Activated CD4-positive, alpha-beta T cell treated with anti-CD3 and anti-CD28 coated beads, Interleukin-2, amount 50 U/mL, for 24 hours (primary cell): ENCODE data around the gene TMEM253.

Source experiments
- DNase-seq, 2 donors: peaks; one replicate each; pipeline ENCODE4 v3.0.0-alpha.2; 2020; ENCODE audit warnings: low read depth in 1 of 2, low spot score in 1 of 2

Gene TMEM253

DNA sequence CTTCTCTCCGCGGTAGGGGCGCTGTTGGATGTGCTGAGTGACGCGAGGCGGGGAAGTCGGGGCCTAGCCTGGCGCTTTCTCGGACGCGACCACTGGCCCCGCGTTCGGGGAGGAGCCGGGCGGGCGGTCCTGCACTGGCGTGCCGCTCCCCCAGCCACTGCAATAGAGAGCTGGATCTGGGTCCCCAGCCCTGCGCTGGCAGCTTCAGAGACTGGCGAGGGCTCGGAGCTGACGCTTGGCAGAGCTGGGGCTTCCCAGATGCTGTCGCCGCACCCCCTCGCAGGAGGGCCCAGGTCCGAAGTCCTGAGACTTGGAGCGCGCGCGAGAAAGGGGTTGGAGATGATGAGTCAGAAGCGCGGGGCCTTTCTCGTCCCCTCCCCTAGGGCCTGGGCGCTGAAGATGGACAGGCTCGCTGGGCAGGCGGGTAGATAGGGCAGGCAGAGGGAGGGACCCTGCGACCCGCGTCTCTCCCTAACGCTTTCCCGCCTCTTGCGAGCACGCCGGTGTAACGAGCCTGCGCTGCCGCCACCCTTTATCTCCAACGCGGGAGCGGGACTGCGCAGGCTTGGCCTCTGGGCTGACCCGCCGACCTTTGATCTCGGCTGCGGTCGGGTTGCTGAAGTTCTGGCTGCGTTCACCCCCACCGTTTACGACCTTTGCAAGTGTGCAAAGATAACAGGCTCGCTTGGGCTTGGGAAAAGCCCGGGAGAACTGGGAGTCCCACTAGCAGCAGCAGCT, 3.0 kb downstream of the TMEM253 start:
- DNase-seq: peak; percentile 90 to 92

DNA sequence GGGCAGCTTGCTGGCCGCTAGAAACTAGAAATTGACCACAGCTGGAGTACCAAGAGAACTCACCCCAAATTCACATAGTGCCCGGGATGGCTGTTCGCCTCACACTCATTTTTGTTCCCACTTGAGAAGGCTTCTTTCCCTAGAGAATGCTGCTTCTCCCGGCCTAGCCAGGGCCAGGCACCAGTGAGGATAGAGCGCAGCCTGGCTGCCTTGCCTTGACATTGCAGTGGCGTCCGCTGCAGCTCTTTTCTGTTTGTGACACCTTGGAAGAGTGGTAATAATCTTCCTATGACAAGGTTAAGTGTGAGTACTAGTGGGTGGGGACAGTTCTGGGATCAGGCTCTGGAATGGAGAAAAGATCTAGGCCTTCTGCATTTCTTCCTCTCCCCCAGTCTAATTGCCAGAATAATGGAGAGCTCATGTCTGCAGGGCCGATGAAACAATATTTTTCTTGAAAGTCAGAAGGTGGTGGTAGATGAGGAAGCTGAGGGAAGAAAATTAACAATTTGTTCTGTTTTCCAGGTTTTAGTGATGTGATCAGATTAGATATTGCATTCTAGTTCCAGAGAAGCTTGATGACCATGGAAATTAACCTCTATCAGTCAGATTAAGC, 3.7 kb downstream of the TMEM253 start:
- DNase-seq: peak; percentile 53 to 63

DNA sequence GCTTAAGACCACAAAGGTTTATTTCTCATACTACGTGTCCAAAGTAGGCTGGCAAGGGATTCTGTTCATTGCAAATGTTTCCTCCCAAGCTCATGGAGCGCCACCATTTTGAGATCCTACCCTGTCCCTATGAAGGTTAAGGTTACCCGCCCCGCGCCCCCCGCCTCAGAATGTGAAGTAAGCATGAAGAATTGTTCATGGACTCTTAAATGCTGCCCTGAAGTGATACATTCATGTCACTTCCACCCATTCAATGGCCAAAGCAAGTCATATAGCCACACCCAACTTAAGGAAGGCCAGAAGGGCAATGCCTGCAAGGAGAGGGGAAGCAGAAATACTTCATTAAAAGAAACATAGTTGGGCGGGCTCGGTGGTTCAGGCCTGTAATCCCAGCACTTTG, 4.2 kb downstream of the TMEM253 start:
- no peak for DNase-seq

DNA sequence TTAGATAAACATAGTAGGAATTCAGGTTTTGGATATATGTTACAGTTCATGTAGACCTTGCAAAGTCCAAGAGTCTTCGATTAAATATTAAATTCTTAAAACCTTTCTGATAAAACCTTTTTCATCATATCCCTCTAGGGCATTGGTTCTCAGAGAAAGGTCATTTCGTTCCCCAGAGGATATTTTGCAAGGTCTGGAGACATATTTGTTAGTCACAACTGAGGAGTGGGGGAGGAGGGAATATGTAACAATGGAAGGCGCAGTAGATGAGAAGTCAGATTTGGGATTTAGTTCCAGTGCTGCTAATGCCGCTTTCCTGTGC, 5.3 kb downstream of the TMEM253 start:
- DNase-seq: no peak

DNA sequence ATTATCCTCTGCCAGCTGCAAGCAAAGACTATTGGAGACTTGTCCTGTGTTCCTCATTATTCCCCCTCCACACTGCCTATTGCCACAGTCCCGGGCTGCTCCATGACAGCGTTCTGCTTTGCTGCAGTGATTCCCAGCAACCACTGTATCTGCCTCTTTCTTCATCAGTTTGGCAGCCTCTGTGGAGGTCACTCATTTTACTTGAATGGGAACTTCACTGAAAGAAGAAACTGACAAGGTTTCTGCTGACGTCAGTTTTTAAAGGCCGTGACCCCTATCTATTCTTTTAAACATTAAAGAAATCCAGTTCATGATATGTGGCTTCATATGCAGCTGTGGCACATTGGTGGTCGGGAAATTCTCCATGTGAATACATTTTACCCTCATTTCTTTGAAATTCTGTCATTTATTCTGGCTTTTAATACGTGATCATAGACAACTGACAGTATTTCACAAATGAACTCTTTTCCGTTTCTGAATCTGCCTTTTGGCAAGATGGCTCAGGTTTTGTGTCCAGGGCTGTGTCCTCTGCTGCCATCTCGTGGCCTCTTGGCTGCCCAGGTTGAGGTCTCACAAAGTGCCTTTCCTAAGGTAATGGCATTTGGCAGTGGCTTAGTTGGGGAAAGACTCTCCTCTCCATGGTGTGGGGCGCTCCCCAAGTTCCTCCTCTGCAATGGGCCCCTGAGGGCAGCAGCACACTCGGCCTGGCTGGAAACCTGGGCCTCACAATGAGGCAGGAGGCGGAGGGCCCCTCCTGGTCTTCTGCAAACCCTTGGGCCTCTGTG, 5.8 kb downstream of the TMEM253 start:
- DNase-seq: peak in 1 of 2 donors; percentile 66

DNA sequence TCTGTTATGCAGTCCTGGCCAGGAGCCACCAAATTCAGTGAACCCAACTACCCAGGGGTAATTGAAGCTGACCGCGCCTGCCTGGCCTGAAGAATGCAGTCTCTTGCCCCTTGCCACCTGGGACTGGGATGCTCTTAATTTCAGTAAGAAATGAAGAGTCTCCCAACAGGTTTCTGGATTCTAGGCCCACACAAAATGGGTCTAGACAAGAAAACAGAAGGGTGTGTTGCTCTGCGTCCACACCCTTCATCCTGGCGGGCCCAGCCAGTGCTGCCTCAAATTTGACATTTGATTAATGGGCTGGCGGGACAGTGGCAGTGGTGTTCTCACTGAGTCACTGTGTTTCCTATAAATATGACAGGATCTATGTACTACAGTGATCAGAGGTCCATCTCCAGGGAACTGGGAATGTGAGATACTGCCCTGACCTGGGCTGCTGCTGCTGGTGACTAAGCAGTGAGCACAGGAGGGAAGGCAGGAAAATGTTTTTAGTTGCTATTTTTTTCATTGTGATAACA, 6.5 kb downstream of the TMEM253 start:
- no peak for DNase-seq

DNA sequence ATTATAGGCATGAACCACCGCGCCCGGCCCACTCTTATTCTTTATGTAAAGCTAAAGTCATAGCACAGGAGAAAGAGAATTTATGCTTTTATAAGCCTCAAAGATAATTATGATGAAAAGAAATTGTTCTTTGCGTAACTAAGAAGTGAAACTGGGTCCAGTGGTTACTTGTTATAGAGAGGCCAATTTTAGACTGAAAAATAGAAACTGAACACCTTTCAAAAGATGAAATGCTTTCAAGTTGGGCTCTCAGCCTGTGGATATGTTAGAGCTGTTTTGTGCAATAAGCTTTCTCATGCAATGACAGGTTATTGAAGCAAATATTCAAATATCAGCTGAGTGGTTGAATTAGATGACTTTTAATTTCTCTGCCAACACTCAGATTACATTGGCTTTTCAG, 7.9 kb downstream of the TMEM253 start:
- no peak for DNase-seq

DNA sequence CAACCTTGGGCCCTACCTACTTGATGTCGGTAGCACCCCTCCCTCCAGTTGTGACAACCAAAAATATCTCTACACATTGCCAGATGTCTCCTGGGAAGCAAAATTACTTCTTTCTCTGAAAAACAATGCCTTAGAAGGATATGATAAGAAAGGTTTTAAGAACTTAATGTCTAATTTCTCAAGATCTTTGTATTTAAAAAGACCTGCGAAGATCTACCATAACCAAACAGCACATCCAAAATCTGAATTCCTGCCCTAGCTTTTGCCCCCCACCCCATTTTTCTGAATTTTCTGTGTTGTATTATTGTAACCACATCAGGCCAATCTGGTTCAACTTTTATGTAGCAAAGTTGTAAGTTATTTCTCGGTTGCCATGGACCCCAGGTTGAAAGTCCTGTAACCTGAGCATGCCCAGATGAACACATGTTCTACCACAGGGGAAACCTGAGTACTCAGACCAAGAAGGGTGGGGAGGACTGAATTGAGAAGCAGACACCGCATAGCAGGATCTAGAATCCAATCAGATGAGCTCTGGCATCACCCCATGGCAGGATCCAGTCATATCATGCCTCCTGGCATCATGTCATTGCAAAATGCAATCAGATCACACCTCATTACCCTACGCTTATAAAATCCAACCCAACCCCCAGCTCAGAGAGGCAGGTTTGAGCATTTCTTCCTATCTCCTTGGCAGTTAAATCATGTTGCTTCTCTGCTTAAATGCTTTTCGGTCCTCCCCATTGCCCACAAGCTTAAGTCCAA, 8.7 kb downstream of the TMEM253 start:
- no peak for DNase-seq

DNA sequence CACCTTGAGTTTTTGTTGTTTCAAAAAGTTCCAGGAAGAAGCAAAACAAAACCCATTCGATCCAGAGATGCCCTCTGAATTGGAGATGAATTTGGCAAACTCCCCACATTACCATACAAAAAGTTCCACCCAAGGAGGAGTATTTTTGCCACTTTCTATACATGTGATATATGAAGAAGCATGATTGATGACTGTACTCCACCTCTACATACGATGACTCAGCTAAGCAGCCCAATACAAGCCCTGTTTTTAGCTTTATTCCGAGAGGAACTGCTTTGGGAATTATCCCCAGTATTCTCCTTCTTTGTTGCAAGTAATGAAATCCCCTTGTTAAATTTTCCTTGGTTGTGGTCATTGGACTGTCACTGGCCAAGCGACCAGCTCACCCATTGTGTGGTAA, 11.4 kb downstream of the TMEM253 start:
- no peak for DNase-seq

DNA sequence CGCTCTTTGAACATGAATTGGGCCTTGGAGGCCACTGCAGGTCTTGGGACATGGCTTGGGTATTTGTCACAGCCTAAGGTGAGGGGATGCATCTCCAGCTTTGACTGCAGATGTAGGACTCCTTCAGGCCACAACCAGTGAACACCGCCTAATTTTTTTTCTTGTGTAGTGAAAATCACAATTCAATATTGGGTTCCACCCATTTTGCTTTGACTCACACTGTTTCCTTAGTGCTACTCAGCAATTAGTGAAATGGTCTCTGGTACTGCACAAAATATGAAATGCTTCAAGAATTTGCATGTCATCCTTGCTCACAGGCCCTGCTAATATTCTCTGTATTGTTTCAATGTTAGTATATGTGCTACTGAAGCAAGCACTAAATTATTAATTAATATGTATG, 12.5 kb downstream of the TMEM253 start:
- DNase-seq: no peak

DNA sequence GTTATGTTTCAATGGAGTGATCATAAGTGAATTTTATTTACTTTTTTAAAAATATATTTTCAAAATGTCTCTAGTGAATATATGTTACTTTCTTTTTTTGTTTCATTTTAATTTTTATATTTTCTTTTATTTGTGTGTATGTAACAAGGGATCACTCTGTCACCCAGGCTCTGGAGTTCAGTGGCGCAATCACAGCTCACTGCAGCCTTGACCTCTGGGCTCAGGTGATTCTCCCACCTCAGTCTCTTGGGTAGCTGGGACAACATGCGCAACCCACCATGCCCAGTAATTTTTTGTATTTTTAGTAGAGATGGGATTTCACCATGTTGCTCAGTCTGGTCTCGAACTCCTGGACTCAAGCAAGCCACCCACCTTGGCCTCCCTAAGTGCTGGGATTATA, 18.1 kb downstream of the TMEM253 start:
- no peak for DNase-seq

DNA sequence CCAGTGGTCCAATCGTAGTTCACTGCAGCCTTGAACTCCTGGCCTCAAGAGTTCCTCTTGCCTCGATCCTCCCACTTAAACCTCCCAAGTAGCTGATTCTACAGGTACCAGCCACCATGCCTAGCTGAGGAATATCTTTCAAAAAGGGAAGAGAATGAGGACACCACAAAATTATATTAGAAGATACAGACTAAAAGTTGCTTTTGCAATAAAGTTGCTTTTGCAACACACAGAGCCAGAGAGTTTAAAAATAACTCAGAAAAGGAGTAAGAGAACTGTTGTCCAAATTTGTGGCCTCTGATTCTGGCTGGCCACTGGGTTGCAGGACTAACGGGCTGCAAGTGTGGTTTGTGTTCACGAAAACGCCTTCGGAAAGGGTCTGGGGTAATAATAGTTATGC, 19.8 kb downstream of the TMEM253 start:
- no peak for DNase-seq

DNA sequence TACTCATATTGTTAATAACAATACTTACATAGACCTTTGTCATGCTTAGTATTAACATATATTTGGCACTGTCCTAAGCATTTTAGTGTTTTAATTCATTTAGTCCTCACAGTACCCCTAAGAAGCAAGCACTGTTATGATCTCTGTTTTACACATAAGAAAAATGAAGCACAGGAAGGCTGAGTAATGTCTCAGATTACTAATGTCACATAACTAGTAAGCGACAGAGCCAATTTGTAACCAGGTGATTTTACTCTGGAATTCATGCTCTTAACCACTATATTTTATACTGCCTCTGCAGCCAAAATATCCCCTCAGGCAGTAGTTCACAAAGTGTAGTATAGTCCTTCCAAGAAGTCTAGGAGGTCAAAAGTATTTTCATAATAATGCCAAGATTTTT, 20.3 kb downstream of the TMEM253 start:
- no peak for DNase-seq

DNA sequence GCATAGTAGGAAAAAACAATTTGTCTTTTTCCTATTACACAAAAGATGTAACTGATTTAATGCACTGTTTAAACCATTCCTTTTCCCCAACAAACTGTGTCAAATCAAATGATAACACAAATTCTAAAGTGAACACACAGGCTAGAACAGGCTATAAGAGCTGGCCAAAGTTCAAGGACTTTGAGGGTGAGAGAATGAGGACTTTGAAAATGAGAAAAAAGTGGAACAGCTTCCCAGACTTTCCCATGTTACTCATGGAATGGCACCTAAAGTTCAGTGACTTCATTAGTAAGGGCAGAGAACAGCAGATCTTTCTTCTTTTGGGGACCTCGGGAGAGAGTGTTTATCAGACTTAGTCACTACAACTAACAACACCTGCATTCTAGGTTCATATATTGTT, 22.6 kb downstream of the TMEM253 start:
- DNase-seq: no peak

DNA sequence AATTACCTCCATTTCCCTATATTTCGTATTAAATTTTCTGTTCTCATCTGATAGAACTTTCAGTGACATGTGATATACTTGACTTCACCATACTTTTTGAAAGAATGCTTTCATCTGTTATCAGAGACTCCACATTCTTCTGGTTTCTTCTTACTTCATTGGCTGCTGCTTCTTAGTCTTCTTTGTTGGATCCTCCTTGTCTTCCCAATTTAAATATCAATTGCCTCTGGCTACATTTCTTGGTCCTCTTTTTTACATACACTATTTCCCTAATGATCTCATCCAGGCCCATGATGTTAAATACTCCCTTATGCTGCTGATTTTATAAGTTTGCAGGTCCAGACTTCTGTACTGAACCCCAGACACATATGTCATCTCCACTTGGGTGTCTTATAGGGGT, 33.0 kb downstream of the TMEM253 start:
- no peak for DNase-seq

DNA sequence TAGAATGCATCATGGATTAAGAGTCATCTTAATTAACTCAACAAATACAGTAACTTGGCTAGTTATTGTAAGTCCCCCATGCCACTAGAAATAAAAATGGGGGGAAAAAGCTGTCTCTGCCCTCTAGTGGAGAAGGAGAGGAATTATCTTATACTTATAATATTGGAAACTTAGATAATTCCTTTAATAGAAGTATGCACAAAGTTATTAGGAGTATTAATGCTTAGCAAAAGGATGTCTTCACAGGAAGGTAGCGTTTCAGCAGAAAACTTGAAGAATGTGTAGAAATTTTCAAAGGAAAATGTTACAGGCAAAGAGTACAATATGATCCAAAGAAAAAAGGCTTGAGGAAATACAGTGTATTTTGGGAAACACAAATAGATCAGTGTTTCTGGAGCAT, 35.2 kb downstream of the TMEM253 start:
- DNase-seq: no peak

DNA sequence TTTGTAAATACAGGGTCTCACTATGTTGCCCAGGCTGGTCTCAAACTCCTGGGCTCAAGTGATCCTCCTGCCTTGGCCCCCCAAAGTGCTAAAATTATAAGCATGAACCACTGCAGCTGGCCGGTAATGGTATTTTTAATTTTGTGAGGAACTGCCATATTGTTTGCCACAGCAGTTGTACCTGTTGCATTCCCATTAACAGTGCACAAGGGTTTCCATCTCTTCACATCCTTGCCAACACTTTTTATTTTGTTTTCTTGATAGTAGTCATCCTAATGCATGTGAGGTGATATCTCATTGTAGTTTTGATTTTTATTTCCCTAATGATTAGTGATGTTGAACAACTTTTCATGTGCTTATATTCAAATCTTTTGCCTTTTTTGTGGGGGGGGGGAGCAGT, 41.5 kb downstream of the TMEM253 start:
- DNase-seq: no peak

DNA sequence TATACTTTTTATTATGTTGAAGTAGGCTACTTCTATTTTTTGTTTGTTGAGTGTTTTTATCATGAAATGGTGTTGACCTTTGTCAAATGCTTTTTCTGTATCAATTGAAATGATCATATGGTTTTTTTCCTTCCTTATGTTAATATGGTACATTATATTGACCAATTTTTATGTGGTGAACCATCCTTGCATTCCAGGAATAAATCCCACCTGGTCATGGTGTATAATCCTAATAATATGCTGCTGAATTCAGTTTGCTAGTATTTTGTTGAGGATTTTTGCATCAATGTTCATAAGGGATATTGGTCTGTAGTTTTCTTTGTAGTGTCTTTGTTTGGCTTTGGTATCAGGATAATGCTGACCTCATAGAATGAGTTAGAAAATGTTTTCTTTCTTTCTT, 44.6 kb downstream of the TMEM253 start:
- DNase-seq: no peak

DNA sequence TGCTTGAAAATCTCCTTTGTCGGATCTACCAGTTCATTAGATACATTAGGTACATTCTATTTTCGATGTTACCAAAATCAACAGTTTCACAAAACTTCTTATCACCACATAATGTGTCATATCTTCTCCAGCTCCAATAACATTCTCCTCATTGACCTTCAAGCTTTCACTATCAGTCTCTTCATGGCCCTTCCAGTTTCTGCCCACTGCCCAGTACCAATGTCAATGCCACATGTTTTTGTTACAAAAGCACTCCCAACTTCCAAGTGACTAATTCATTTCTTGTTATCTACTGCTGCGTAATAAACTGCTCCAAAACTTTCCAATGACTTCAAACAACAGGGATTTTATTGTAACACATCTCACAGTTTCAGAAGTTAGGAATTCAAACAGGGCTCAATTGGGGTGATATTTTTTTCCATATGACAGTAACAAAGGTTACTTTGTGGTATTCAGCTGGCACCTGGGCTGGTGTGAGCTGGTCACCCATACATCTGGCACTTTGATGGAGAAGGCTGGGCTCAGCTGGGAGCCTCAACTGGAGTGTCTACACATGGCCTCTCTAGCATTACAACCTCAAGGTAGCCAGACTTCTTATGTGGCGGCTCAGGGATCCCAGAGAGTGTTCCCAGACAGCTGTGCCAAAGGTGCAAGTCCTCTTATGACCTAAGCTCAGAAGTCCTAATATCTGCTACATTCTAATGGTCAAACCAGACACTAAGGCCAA, 48.9 kb downstream of the TMEM253 start:
- no peak for DNase-seq
